NCI-H2171 treated with DMSO at 0.1 percent for 48 hours (cell line): ENCODE data around the gene DDAH1.
A peak's percentile ranks its signal among the peaks of the same experiment; 100 is the strongest.
"Not testable (repeated sequence)": the region's sequence is repeated elsewhere in the genome, so short reads cannot be mapped to it uniquely, and the experiment has no call there.

Experiments used
- DNase-seq: peaks from one replicate; lab custom pipeline; 2025; lab: John Stamatoyannopoulos, UW

DDAH1 gene

GRCh38 chr1:85359874-85360721 is 104.9 kb downstream of the DDAH1 start:
- DNase-seq: no peak

GRCh38 chr1:85358702-85359438 is 106.1 kb downstream of the DDAH1 start:
- DNase-seq: no peak

DNA sequence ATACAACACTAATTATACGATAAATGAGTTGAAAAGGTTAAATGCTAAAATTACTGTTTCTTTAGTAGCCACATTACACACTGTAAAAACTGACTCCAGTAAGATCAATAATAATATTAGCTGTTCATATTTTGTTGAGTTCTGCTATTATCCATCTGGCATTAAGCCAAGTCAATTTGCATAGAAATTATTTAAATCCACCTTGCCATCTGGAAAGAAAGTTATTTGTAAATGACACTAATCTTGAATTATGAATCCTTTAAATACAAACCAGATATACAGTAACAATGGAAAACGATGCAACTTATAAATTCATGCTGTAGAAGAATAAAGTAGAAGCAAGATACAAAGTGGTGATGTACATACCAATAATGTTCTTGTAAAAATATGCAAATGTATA is 107.1 kb downstream of the DDAH1 start:
- DNase-seq: no peak

DNA sequence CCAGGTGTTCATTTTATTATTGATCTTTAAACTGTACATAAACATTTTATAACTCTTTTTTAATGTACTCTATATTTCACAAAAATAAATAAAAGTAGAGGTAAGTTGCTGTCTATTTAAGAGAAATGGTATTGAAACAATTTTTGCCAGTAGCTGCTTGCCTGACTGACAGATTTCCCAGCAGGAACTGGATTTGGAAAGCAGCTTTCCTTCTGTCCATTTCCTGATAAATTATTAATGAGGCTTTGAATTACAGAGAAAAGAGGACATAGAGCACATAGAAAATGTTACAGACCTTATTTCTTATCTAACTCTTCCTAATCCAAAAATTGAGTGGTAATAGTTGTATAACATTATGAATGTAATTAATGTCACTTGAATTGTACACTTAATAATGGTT is 108.8 kb downstream of the DDAH1 start:
- no peak for DNase-seq

DNA sequence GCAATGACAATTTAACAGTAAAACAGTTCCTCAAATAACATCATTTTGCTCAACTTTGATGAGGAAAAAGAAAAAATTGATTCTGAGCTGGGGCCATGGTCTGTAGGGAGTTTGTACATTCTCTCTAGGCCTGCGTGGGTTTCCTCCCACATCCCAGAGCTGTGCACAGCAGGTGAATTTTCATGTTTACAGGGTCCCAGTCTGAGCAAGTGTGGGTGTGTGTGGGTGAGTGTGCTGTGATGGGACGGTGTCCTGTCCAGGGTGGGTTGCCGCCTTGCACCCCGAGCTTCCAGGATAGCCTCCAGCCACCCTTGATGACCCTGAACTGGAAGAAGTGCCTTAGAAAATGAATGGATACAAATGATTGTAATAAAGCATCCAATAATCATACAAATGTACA is 112.9 kb downstream of the DDAH1 start:
- DNase-seq: no peak

DNA sequence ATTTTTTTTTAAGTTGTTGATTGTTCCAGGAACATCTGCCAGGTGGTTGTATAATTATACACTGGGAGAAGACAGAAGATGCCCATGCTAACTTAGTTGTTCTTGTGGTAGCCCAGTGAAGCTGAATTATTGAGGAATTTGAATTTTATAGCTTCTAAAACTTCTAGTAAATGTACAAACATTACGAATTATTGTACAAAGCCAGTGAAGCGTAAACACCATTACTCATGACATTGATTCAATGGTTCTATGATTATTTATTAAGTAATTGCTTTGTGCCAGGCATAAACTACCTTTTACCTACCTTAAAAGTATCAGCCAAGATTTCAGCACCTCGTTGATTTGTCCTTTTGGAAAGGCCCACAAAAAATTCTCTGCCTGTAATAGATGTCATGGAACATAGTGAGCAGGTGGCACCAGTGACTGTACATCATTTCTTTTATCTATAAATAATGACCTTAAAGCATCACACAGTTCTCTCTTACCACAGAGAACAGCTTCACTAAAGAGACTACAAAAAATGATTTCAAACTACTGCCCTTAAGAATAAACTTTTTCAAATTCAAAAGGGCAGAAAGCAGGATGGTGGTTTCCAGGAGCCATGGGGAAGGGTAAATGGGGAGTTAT is 113.6 kb downstream of the DDAH1 start:
- DNase-seq: peak; percentile 56

DNA sequence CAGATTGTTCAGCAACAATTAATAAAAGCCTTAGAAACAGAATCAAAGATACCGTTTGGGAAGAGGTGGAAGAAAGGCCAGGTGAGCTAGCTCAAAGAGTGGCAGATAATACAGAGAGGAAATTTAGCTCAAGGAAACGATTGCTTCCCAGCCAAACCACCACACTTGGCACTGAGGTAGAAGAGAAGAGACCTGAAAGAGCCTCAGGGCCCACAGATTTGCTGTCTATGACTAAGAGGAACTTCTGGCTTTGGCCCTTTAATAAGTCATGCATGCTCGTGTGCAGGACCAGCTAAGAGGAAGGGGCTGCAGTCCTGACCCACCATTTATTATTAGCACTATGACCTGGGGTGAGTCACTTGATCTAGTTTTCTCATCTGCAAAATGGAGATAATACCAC is 115.7 kb downstream of the DDAH1 start:
- DNase-seq: no peak

- DNase-seq: no peak
These were observed 117.1 kb downstream of the DDAH1 start for GRCh38 chr1:85347908-85348307.

GRCh38 chr1:85347275-85347674 is 117.7 kb downstream of the DDAH1 start:
- not testable (repeated sequence) for DNase-seq

DNA sequence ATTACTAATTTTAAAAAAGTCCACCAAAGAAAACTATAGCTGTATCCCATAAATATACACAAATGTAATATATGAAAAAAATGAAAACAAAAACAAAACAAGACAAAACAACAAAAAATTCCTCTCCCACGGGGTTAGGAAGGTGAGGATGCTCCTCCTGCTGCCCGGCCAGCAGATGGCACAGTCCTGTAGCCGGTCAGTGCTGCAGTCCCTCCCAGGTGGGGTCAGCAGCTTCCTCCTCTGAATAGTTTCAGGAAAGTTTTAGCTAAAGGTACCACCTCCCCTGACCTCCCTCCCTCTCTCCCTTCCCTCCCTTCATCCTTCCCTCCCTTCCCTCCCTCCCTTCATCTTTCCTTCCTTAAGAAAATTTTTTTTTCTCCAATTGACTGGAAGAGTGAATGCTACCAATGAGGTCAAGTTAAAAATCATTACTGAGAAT is 120.7 kb downstream of the DDAH1 start:
- DNase-seq: no peak

- no peak for DNase-seq
These were observed 121.2 kb downstream of the DDAH1 start for GRCh38 chr1:85343612-85344255.

DNA sequence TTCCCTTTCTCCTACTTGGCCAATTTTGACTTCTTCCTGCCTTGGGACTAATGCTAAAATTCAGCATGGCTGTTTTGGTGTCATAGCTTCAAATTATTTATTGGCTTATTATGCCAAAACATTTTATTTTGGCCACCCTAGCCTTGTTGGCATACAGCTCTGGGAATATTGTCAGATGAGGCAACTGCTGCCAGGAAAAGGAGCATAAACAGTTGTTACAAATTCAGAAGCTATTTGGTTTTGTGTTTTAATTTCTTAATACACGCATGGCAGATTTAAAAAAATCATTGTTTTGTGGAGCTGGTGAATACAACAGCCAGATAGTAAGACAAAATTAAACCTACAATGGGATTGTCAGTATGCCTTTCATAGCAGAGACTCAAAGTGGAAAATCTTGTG is 121.7 kb downstream of the DDAH1 start:
- no peak for DNase-seq

GRCh38 chr1:85342207-85342606 is 122.8 kb downstream of the DDAH1 start:
- no peak for DNase-seq

- no peak for DNase-seq
These were observed 124.5 kb downstream of the DDAH1 start for GRCh38 chr1:85340427-85340826.

DNA sequence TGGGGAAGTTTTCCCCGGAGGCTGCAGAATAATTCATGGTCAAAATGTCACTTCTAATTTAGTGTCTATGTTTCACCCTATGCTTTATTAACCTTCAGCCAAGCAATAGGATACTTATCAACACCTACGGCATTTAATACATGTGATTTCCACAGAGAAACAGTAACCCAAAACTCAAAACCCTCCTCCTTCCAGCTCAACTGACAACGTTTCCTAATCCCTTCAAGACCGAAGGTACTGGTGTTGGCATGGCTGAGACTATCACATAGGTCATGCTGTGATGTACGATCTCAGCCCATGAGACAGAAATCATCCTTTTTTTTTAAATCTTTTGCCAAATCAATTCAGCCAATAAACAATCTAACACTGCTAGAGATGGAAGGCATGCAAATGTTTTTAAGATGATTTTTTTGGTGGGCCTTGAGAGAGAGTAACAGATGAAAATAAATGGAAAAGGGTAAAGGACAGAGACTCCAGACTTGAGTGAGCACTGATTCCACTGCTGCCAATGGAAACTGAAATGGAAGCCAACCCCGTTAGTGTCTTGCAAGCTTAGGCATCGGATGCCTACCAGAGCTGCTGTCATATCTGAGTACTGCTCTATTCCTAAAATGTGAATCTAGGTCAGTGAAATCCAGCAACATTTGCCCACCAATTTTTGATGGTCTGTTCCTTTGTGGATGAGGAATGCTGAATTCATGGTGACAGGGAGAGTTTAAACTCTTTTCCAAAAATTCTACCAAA is 125.1 kb downstream of the DDAH1 start:
- DNase-seq: no peak

DNA sequence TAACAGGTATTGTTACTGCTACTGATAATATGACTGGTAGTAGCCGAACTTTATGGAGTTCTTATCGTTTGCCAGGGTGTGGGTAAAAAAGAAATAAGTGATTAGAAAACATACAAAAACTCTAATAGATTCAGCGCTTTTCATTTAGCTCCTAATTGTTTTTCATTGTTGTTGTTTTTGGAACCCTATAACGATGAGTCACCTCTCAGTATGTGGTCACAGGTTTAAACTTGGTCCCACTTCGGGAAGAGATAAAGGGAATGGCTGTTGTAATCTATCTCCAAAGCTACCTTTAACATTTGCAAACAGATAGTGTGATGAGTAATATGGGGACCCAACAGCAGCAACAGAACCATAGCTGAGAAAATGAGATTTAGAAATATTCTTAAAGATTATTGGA is 125.9 kb downstream of the DDAH1 start:
- DNase-seq: no peak

GRCh38 chr1:85334962-85335361 is 130.0 kb downstream of the DDAH1 start:
- DNase-seq: no peak

DNA sequence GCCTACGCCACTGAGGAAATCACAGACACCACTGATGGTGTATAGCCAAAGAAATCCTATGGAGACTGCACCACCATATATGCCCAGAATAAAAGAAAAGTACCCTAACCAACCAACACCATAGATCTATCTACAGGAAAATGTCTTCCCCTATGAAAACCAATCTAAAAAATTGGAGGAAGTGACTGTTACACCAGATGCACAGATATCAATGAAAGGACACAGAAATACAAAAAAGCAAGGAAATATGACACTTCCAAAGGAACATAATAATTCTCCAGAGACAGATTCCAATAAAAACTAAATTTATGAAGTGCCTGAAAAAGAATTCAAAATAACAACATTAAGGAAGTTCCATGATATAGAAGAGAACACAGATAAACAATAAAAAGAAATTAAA is 131.8 kb downstream of the DDAH1 start:
- DNase-seq: no peak

- DNase-seq: no peak
These were observed 132.4 kb downstream of the DDAH1 start for GRCh38 chr1:85332575-85332974.

- DNase-seq: no peak
These were observed 134.2 kb downstream of the DDAH1 start for GRCh38 chr1:85330711-85331290.

DNA sequence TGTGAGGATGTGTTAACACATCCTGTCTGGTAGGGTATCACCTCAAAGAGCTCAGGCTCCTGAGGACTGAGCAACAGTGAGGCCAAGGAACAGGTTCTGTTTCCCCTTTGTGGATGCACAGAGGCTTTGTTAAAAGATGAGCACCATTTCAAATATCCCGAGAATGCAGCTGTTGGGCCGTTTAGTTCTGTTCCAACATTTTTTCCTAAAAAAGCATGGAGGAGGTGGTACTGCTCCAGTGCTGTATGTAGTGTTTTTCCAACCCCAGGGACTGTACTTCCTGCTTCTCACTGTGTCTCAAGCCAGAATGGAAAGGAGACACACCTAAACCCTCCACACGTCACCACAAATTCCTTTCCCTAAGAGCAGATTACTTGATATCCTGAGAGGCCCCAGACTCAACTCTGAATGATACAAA is 134.7 kb downstream of the DDAH1 start:
- no peak for DNase-seq
